NCI-H1105 treated with DMSO at 0.1 percent for 48 hours (cell line): ENCODE data around the gene GLMP.
"Not testable (repeated sequence)": the region's sequence is repeated elsewhere in the genome, so short reads cannot be mapped to it uniquely, and the experiment has no call there.

Source experiments
- DNase-seq: peaks from one replicate; lab custom pipeline; 2025; lab: John Stamatoyannopoulos, UW

The GLMP gene, protein sequence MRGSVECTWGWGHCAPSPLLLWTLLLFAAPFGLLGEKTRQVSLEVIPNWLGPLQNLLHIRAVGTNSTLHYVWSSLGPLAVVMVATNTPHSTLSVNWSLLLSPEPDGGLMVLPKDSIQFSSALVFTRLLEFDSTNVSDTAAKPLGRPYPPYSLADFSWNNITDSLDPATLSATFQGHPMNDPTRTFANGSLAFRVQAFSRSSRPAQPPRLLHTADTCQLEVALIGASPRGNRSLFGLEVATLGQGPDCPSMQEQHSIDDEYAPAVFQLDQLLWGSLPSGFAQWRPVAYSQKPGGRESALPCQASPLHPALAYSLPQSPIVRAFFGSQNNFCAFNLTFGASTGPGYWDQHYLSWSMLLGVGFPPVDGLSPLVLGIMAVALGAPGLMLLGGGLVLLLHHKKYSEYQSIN

DNA sequence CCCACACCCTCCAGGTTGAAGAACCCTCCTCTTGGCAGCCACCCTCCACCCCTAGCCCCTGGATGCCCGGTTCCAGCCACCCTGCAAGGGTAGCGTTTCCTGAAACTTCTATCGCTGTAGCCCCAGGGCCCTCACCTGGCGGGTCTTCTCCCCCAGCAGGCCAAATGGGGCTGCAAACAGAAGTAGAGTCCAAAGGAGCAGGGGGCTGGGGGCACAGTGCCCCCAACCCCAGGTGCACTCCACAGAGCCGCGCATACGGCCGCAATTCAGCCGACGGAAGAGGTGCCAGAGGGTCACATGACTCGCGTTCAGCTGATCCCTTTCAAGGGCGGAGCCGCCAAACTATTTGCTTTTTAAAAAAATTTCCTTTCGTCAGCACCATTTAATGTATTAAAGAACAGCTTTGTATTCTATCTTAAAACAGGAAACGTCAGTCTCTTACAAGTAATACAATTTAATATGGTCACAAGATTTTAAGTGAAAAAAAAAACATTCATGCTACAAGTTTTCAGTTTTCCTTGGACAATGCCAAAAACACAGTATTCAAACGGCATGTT, at the start of gene GLMP:
Gene GLMP (minus strand): TSS at position 289 of the 557 bp plus-strand sequence. CDS start 34 bp downstream, at position 255.
- peak; percentile 65 for DNase-seq

DNA sequence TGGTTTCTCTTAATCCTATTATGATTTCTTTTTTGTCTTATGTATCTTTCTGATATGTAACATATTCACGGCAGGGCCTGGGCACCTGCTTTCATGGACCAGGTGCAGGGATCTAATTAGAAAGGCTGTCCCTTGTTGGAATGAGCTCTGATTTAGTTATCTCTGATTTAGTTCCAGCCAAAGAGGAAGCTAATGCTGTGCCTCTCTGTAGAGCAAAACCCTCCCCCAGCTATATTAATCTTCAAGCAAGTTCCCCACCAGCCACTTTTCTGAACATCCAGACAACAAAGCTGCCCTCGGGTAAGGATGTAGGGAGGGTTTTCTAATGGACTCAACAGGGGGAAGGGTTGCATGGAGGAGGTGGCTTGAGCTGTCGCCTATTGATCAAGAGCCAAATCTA, 48.9 kb upstream of the GLMP start:
- no peak for DNase-seq

DNA sequence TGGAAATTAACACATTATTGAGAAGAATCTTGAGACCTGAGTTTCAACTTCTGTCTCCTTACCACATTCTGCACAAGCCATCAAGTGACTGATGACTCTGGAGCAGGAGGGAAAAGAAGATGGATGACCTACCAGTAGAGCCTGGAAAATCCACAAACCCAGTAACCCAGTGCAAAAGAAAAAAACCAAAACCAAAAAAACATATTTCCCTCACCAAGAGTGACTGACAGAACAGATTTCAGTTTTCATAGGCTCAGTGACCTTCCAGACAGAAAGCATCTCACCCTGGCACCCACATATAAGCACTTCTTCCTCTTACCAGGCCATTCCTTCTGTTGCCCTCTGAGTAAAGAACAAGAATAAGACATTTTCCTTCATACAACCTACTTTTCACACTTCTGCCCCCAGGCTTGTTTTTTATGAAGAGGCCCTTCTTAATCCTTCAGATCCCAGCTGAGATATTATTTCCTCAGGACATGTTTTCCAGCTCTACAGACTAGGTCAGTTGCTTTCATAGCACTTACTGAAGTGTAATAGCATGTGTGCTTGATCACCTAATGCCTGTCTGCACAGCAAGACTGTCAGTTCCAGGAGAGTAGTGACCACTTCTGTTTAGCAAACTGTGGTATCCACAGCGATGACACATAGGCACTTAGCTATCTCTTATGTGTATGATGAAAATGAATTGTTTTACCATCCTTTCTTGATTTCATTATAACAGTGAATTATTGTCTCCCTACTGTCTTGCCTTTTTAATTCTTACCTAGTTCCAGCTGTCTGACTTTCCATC, 46.9 kb upstream of the GLMP start:
- DNase-seq = no peak

DNA sequence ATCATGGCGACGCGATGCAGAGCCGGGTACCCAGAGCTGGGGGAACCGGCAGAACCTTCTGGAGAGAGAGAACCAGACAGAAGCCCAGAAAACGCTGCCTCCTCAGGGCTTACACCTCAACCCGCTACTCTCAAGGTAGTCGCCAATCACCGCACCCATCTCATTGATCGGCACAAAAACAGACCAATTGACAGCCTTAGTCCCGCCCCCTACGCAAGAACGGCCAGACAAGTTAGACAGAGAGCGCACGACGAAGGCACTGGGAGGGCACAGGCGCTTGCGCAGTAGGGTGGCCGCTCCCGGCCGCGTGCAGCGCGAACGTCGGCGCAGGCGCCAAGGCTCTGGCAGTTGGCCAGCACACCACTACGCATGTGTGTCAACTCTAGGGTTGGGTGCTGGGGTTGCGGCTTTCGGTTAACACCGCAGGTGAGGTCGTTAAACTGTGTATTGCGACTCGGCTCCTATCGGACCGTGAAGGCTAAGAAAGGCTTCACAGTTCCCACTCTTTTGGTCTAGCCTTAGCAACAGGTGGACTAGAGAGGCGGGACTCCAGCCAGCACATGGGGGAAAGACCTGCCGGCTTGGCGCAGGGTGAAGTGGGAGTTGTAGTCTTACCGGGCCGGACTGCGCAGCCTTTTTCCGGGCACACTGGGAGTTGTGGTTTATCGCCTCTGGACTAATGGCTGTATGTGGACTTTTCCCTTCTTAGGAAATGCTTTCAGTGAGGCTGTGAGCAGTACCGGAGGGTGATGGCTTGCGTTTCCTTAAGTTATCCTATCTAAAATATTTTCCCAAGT, 42.9 kb upstream of the GLMP start, which contains the start of the genes CCT3 and TSACC:
Gene CCT3 (minus strand): TSS at position 113 of the 797 bp plus-strand sequence. CDS start 108 bp downstream, at position 5.
Gene TSACC (plus strand): TSS at position 347 of the 797 bp plus-strand sequence. CDS start 1,232 bp downstream, outside the sequence.
- DNase-seq = peak; percentile 99

DNA sequence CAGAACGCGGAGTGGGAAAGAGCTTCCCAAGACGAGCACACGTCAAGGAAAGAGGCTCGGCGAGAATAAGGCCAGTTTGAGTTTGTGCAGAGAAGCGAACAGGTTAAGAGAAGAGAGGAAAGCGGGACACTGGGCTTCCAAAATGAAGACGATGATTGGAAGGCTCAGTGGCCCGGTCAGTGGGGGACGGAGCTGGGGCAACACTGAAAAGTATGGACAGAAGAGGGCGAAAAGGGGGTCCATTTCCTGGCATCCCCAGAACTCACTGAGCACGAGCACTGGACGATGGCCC, 42.4 kb upstream of the GLMP start:
- DNase-seq = no peak

DNA sequence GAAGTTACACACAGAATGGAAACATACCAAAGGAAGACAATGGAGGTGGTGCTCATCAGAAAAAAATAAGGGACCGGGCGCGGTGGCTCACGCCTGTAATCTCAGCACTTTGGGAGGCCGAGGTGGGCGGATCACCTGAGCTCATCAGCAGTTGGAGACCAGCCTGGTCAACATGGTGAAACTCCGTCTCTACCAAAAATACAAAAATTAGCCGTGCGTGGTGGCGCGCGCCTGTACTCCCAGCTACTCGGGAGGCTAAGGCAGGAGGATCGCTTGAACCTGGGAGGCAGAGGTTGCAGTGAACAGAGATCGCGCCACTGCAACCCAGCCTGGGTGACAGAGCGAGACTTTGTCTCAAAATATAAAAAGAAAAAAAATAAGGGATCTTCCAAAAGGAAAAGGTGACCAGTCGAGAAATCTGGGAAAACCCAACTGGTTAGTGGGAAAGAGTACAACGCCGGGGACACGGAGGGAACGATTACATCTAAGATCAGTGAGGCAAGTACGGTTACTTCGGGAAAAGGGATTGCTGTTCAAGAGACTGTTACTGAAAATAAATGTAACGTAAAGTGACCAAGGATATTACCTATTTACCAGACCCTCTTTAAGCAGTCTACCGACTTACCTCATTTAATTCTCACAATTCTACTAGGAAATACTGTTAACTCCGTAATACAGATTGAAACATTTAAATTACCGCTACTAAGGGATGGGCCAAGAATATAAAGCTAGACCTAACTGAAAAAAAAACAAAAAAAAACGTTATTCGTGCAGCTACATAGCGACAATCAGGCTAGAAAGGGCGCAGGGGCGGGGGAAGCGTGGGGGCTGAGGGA, 41.8 kb upstream of the GLMP start:
- DNase-seq = no peak

DNA sequence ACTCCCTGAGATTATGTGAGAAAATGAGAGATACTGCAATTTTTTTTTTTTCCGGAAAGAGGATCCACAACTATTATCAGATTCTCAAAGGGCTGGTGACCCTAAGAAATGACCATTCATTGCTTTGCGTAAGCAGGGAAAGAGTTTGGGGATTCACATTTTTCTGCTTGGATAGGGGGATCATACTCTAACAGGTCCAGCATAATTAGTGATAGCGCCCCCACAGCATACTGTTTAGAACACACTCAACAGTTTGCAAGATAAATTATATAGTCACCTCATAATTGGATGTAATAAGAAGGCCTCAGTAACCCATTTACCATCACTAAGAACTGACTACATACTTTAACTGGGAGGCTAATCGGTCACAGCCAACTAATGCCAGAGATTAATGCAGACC, 40.8 kb upstream of the GLMP start:
- no peak for DNase-seq

DNA sequence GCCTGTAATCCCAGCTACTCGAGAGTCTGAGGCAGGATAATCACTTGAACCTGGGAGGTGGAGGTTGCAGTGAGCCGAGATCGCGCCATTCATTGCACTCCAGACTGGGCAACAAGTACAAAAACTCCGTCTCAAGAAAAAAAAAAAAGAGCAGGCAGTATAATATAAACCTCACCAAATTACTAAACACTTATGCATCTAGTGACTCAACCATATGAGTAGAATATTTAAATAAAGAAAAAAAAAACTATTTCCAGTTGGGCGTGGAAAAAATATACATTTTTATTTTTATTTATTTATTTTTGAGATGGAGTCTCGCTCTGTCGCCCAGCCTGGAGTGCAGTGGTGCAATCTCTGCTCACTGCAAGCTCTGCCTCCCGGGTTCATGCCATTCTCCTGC, 27.7 kb upstream of the GLMP start:
- DNase-seq = not testable (repeated sequence)

DNA sequence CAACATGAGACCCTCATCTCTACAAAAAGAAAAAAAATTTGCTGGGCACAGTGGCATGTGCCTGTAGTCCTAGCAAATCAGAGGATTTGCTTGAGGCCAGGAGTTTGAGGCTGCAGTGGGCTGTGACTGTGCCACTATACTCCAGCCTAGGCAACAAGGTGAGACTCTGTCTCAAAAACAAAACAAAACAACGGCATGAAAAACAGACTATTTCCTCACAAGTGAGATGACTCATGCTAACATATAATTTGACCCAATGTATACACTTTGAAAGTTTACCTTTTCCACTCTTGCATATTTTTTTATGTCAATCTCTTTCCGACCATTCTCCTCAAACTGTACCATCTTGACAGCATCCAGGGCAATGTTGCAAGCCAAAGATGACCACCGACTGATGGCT, 25.1 kb upstream of the GLMP start:
- no peak for DNase-seq

DNA sequence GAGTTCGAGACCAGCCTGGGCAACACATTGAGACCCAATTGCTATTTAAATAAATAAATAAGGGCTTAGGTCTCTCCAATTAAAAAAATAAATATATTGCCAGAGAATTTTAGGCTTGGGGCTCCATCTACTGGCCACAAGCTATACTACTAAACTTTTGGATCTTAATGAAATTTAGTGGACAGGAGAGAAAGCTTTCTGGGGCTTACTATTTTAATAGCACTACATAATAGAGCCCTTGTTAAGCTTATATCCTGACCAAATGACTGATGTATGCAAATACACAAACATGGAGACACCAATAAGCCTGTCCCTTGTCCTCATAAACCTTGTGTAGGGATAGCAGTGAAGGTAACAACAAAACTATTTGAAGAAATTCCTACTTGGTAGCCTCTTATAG, 24.2 kb upstream of the GLMP start:
- peak; percentile 0 for DNase-seq

DNA sequence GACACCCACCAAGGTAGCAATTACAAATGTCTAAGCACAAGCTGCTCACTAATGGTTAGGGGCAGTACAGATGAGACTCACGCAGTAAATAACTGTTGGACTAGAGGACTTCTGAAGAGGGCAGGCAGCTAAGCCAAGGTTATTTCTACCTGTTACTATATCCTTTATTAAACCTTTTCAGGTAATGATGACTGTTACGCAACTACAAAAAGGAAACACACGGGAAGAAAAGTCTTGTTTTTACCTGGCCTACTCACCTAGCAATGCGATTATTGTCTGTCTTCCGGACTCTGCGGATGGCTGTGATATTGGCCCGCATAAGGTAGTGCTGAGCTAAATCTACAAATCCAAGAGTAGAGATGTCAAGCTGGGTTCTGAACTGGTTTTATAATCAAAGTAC, 21.4 kb upstream of the GLMP start:
- DNase-seq = no peak

DNA sequence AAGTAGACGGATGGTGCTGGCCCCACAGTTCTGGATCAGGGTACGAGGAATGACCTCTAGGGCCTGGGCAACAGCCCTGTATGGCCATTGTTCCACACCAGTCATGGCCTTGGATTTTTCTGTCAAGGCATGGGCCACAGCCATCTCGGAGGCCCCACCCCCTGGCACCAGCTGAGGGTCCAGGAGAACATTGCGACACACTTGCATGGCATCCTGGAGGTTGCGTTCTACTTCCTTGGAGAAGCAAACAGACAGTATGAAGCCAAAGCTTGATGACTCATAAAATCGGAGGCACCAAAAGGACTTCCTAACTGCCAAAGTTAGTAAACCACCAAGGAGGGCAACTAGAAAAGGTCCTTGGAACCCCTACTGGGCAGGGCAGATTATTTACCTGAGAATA, 15.5 kb upstream of the GLMP start:
- DNase-seq = no peak

DNA sequence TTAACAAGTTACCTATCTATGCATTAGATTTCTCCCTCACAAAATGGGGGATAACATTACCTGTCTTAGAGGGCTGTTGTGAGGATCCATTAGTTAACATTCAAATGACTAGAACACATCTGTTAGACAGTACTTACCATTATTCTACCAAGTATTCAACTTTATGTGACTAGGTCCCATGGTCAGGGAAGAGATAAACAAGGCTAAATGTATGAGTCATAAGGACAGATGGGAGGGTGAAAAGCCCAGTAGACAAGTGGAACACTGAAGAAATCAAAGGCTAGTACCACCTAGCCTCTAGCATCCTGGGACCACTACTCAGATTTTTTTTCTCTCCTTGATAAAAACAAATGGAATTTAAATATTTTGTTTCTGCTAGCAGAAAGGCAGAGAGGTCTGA, 12.6 kb upstream of the GLMP start:
- no peak for DNase-seq

DNA sequence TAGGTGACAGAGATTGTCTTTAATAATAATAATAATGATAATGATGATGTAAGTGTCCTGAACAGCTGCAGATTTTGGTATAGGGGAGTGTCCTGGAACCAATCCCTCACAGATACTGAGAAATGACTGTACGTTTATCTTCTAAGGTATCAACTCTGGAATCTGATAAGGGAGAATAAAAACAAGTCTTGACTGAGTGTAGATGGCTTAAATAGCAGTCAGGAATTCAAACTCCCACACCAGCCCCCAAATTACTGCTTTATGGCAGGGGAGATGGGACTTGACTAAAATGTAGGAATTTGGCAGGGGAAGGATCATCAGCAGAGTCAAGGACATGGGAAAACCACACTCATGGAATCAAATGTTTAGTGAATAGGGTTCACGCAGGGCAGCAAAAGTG, 9.7 kb upstream of the GLMP start:
- DNase-seq = no peak

DNA sequence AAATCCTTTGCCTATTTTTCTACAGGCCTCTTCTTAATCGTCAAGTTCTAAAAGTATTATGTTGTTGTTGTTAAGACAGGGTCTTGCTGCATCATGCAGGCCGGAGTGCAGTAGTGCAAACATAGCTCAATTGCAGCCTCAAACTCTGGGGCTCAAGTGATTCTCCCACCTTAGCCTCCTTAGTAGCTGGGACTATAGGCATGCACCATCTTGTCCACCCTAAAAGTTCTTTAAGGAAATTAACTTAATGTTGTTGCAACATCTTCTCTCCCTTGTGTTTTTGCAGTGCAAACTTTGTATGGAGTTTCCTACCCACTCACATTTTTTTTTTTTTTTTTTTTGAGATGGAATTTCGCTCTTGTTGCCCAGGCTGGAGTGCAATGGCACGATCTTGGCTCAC, 7.8 kb upstream of the GLMP start:
- no peak for DNase-seq

DNA sequence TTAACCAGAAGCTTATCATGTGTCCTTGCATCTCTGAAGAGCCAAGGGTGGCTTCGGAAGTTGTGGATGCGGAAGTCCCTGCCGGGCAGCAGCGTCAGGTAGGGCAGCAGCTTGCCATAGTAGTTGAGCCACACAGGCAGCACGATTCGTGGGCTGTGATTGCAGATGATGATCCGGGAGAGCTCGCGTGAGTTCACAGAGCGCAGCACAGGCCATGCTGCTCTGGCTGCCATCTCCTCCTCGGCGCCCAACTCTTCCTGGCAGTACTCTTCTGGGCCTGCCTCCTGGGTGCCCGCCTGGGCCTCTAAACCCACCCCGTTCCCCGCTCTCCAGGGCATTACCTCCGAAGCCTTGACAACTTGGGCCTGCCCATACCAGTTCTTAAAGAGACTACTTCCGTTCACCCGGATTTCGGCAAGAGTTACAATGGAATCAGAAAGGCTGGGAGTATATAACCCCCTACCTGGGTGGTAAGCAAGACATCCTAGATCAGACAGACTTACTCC, 3.4 kb upstream of the GLMP start, which contains the start of gene VHLL:
Gene VHLL (minus strand): TSS at position 456 of the 506 bp plus-strand sequence. CDS start 118 bp downstream, at position 338.
- no peak for DNase-seq

DNA sequence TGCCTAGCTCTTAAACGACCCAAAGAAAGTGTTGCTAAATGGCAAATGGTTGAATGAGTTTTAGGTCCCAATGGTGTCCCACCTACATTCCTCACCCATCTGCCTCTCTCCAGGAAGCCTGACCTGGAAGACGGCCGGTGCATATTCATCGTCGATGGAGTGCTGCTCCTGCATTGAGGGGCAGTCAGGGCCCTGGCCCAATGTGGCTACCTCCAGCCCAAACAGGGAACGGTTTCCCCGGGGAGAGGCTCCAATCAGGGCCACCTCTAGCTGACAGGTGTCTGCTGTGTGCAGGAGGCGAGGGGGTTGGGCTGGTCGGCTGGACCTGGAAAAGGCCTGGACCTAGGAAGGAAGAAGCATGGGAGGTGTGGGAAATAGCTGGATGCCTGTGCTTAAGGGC, 1.6 kb downstream of the GLMP start:
- DNase-seq = no peak

DNA sequence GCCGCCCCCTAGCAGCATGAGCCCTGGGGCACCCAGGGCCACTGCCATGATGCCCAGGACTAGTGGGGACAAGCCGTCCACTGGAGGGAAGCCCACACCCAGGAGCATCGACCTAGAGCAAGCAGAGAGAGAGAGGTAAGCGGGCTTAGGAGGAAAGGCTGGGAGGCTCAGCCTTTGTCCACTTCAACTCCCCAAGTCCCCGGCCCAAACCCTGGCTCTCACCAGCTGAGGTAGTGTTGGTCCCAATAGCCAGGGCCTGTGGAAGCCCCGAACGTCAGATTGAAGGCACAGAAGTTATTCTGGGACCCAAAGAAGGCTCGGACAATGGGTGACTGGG, 2.4 kb downstream of the GLMP start:
- DNase-seq = no peak

DNA sequence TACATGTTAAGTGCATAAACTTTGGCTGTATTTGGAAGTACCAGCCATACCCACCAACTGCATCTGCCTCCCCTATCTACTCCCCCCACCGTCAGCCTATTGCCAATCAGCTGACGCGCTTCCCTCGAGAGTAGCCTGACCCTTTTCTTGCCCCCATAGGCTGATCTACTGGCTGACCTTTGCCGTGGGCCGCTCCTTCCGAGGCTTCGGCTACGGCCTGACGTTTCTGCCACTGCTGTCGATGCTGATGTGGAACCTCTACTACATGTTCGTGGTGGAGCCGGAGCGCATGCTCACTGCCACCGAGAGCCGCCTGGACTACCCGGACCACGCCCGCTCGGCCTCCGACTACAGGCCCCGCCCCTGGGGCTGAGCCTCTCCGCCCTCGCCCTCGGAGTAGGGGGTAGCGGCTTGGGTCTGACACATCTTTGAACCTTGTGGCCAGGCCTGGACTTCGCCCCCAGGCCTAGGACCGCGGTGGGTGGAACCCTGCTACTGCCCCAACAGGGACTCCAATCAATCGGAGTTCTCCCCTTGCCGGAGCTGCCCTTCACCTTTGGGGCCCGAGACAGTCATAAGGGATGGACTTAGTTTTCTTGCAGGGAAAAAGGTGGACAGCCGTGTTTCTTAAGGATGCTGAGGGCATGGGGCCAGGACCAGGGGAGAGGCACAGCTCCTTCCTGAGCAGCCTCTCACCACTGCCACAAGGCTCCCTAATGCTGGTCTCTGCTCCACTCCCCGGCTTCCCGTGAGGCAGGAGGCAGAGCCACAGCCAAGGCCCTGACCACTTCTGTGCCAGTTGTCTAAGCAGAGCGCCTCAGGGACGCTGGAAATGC, 4.0 kb downstream of the GLMP start:
- peak; percentile 87 for DNase-seq

DNA sequence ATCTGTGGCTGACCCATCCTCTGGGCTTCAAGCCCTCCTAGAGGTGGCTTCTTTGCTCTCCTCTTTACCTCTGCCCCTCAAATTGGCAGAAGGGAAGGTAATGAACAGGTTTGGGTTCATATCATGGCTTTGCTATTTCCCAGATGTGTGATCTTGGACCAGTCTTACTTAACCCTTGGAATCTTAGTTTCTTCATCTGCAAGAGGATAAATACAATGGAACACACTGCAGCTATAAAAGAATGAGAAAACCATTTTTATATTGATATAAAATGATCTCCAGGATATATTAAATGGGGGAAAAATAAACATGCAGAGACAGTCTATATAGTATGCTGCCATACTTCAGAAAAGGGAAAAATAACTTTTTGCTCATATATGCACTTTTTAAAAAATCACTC, 5.6 kb downstream of the GLMP start:
- no peak for DNase-seq
